ENCODE measurements around the gene TAF1. TPM values are rescaled to one million over a fixed set of nuclear protein-coding genes. Genes with fewer than 3 reads are reported as not detected.

Gene TAF1
- total and polyA plus RNA-seq, 9 of the 15 experiments (the other 6 are each of a cell fraction or from before 2014, with no cell fraction given), result 6.4 to 45.1 (median 38.1) TPM

GRCh38 chrX:71450433-71451106, 84.4 kb downstream of the TAF1 start (continued):
- TF ChIP-seq ZFP91 (CRISPR knock-in tag; IDR thresholded peaks at IDR 0.05) (no peak), RNF2 (IDR thresholded peaks at IDR 0.05) (peak; percentile 53; the same call in 1 of the 2 replicates), EGR1 (conservative IDR thresholded peaks at IDR 0.05) (no peak), PHF20 (IDR thresholded peaks at IDR 0.05; ENCODE audit: partially characterized antibody) (no peak), ZZZ3 (IDR thresholded peaks at IDR 0.05) (no peak), ZMIZ1 (IDR thresholded peaks at IDR 0.05; ENCODE audit: low read depth in 2 of 2, low read length in 2 of 2) (peak in 1 of 2 experiments; percentile 90; a peak in 2 of 4 replicates), MBD1 (CRISPR knock-in tag; IDR thresholded peaks at IDR 0.05) (no peak), FOXJ2 (tag; IDR thresholded peaks at IDR 0.05) (no peak), ZNF311 (CRISPR knock-in tag; IDR thresholded peaks at IDR 0.05) (no peak), PHB2 (IDR thresholded peaks at IDR 0.05; ENCODE audit: low read depth) (peak; percentile 81; the same call in 1 of the 2 replicates), BRCA1 (IDR thresholded peaks at IDR 0.05) (no peak), BRCA1 (CRISPR knock-in tag; IDR thresholded peaks at IDR 0.05) (no peak), CBX8 (IDR thresholded peaks at IDR 0.05; ENCODE audit: borderline replicate concordance, extremely low read depth, low read depth, low read length, poor library complexity, severe bottlenecking) (no peak), CTBP1 (IDR thresholded peaks at IDR 0.05; ENCODE audit: borderline replicate concordance) (no peak; the same call in 1 of the 2 replicates), ZEB2 (IDR thresholded peaks at IDR 0.05) (0 out of 2 replicates have a peak, but pooled peaks have one; percentile 38), NONO (IDR thresholded peaks at IDR 0.05; ENCODE audit: low read depth in 2 of 2, low read length in 1 of 2) (no peak), KDM4B (IDR thresholded peaks at IDR 0.05; ENCODE audit: borderline replicate concordance in 2 of 2, low read depth in 1 of 2) (no peak), ESRRB (CRISPR knock-in tag; IDR thresholded peaks at IDR 0.05; ENCODE audit: borderline replicate concordance) (no peak), HINFP (tag; conservative IDR thresholded peaks at IDR 0.05; ENCODE audit: low read depth) (no peak)

All from K562 (cell line).